GM23338 (cell line): ENCODE results near the gene RAPGEF5.

Source experiments
- EZH2 ChIP-seq: fragments of 200-600 bp; sonication (generic); IDR thresholded peaks from one replicate; pipeline ENCODE4 v1.8.0; 2017; ENCODE audit warnings: antibody characterized with exemption, mild to moderate bottlenecking, low read depth; ENCODE audit not compliant: unreplicated experiment
- EZH2phosphoT487 ChIP-seq: fragments of 200-600 bp; sonication (generic); IDR thresholded peaks from one replicate; pipeline ENCODE4 v1.8.1; 2018; ENCODE audit warnings: antibody characterized with exemption; ENCODE audit not compliant: unreplicated experiment
- JUNB ChIP-seq: IDR thresholded peaks from one replicate; pipeline ENCODE4 v1.6.1; 2016; ENCODE audit warnings: antibody characterized with exemption; ENCODE audit not compliant: unreplicated experiment
- TF ChIP-seq, protein P1 (sequence below), 2 experiments: fragments of 200-600 bp in 1 of 2; sonication (generic) in 1 of 2; conservative IDR thresholded peaks; 2 replicates each; pipeline versions ENCODE4 v1.5.1 to v1.6.1; 2016 to 2017; ENCODE audit warnings: antibody characterized with exemption in 2 of 2, low read depth in 2 of 2, mild to moderate bottlenecking in 2 of 2, moderate library complexity in 1 of 2

GRCh38 chr7:22216309-22216708, 140.6 kb downstream of the RAPGEF5 start:
- TF ChIP-seq, protein P1, sequence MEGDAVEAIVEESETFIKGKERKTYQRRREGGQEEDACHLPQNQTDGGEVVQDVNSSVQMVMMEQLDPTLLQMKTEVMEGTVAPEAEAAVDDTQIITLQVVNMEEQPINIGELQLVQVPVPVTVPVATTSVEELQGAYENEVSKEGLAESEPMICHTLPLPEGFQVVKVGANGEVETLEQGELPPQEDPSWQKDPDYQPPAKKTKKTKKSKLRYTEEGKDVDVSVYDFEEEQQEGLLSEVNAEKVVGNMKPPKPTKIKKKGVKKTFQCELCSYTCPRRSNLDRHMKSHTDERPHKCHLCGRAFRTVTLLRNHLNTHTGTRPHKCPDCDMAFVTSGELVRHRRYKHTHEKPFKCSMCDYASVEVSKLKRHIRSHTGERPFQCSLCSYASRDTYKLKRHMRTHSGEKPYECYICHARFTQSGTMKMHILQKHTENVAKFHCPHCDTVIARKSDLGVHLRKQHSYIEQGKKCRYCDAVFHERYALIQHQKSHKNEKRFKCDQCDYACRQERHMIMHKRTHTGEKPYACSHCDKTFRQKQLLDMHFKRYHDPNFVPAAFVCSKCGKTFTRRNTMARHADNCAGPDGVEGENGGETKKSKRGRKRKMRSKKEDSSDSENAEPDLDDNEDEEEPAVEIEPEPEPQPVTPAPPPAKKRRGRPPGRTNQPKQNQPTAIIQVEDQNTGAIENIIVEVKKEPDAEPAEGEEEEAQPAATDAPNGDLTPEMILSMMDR (conservative IDR thresholded peaks at IDR 0.05; ENCODE audit: low read depth in 2 of 2) = no peak
- TF ChIP-seq EZH2 (no peak), JUNB (no peak), EZH2phosphoT487 (no peak)
